A549 (cell line): ENCODE data around the gene FAXC. TPM values are rescaled to one million over a fixed set of nuclear protein-coding genes. Genes with fewer than 3 reads are reported as not detected.

Experiments used
- ATAC-seq, 2 experiments: fragments of 200-7000 bp in 1 of 2; fragments of >200 bp in 1 of 2; cut with Nextera tagmentation in 1 of 2; cut with Tn5 transposase in 1 of 2; 3 replicates each; pipeline versions ENCODE4 v1.8.0 to v1.9.1; 2018 to 2020; ENCODE audit warnings: mild to moderate bottlenecking in 1 of 2, moderate library complexity in 1 of 2
- CTCF ChIA-PET: fragments of 300-600 bp; sonication (Branson Sonifier 250); formaldehyde crosslinking; extraction: SDS; loops from one replicate; lab custom pipeline; 2021; ENCODE audit warnings: antibody characterized with exemption, inconsistent platforms; lab: Yijun Ruan, JAX
- POLR2A ChIA-PET: fragments of 350-600 bp; formaldehyde crosslinking; extraction: SDS; loops from one replicate; lab custom pipeline; 2021; ENCODE audit warnings: antibody characterized with exemption, inconsistent platforms; lab: Yijun Ruan, JAX
- DNase-seq, 2 experiments: peaks; one replicate each; pipeline versions ENCODE4 v3.0.0 to v3.0.0-alpha.2; 2011 to 2016; ENCODE audit warnings: low read depth in 1 of 2, low spot score in 1 of 2
- FAIRE-seq: peaks from 2 replicates; lab custom pipeline; 2011; peaks lifted over from hg19 to GRCh38; lab: Jason Lieb, UNC
- H3K27ac ChIP-seq, 2 experiments: fragments of >200 bp; sonication (Bioruptor Twin); formaldehyde crosslinking; 3 replicates each; pipeline ENCODE4 v1.5.1; 2016 to 2017
- H3K4me1 ChIP-seq: fragments of >200 bp; sonication (Bioruptor Twin); formaldehyde crosslinking; 3 replicates; pipeline ENCODE4 v1.6.1; 2016
- H3K4me2 ChIP-seq: fragments of >200 bp; sonication (Bioruptor Twin); formaldehyde crosslinking; 3 replicates; pipeline ENCODE4 v1.6.1; 2016
- H3K4me3 ChIP-seq: fragments of >200 bp; sonication (Bioruptor Twin); formaldehyde crosslinking; 3 replicates; pipeline ENCODE4 v1.5.1; 2016
- H3K9me3 ChIP-seq: fragments of >200 bp; sonication (Bioruptor Twin); formaldehyde crosslinking; 3 replicates; pipeline ENCODE4 v1.6.1; 2016
- CEBPB ChIP-seq, 2 experiments: fragments of >200 bp in 1 of 2; sonication (Bioruptor Twin) in 1 of 2; formaldehyde crosslinking in 1 of 2; IDR thresholded peaks; 2 replicates each; pipeline ENCODE4 v1.6.1; 2012 to 2016
- CHD2 ChIP-seq: fragments of 150-350 bp; IDR thresholded peaks from 2 replicates; pipeline ENCODE4 v1.6.1; 2014; ENCODE audit warnings: low read length; ENCODE audit not compliant: partially characterized antibody
- ESRRA ChIP-seq: fragments of 150-350 bp; IDR thresholded peaks from 2 replicates; pipeline ENCODE4 v1.6.1; 2014; ENCODE audit warnings: mild to moderate bottlenecking, low read length, borderline replicate concordance
- GATA3 ChIP-seq: IDR thresholded peaks from 2 replicates; pipeline ENCODE4 v1.6.1; 2012; ENCODE audit warnings: borderline replicate concordance
- HEYL ChIP-seq: fragments of 250-450 bp; sonication (Bioruptor Pico); IDR thresholded peaks from 2 replicates; pipeline ENCODE4 v1.8.0; 2021; ENCODE audit warnings: mild to moderate bottlenecking, moderate library complexity
- HMGXB4 ChIP-seq: fragments of 250-450 bp; sonication (Bioruptor Pico); IDR thresholded peaks from 2 replicates; pipeline ENCODE4 v1.5.0; 2021; ENCODE audit warnings: mild to moderate bottlenecking, moderate library complexity, borderline replicate concordance
- JUN ChIP-seq, 2 experiments: fragments of >200 bp; sonication (Bioruptor Twin); formaldehyde crosslinking; IDR thresholded peaks; 2 replicates in 1 of 2; 3 replicates in 1 of 2; pipeline ENCODE4 v1.6.1; 2016 to 2017
- JUNB ChIP-seq: fragments of >200 bp; sonication (Bioruptor Twin); formaldehyde crosslinking; IDR thresholded peaks from 2 replicates; pipeline ENCODE4 v1.6.1; 2016
- KDM5A ChIP-seq: fragments of 200-600 bp; sonication (generic); IDR thresholded peaks from 2 replicates; pipeline ENCODE4 v1.6.1; 2016; ENCODE audit warnings: antibody characterized with exemption, mild to moderate bottlenecking
- MAFK ChIP-seq: fragments of 450-650 bp; IDR thresholded peaks from 2 replicates; pipeline ENCODE4 v1.6.1; 2014; ENCODE audit not compliant: partially characterized antibody
- MAX ChIP-seq: IDR thresholded peaks from 2 replicates; pipeline ENCODE4 v1.6.1; 2012
- MYC ChIP-seq: IDR thresholded peaks from 2 replicates; pipeline ENCODE4 v1.6.1; 2012; ENCODE audit warnings: mild to moderate bottlenecking, inconsistent platforms, low read length, improper control_type of control experiment, borderline replicate concordance
- PHF8 ChIP-seq: fragments of 200-600 bp; sonication (generic); IDR thresholded peaks from 2 replicates; pipeline ENCODE4 v1.6.1; 2016; ENCODE audit warnings: low read depth, mild to moderate bottlenecking, antibody characterized with exemption, moderate library complexity, borderline replicate concordance
- POLR2A ChIP-seq: IDR thresholded peaks from 2 replicates; pipeline ENCODE4 v1.6.1; 2012; ENCODE audit warnings: mild to moderate bottlenecking, low read length
- POLR2AphosphoS2 ChIP-seq: conservative IDR thresholded peaks from 2 replicates; pipeline ENCODE4 v1.6.1; 2012; ENCODE audit warnings: low read length, improper control_type of control experiment, inconsistent platforms
- RARB ChIP-seq: fragments of 250-450 bp; sonication (Bioruptor Pico); IDR thresholded peaks from 2 replicates; pipeline ENCODE4 v1.8.0; 2021; ENCODE audit warnings: mild to moderate bottlenecking, moderate library complexity
- REST ChIP-seq: fragments of 200-600 bp; sonication (generic); IDR thresholded peaks from 2 replicates; pipeline ENCODE4 v1.6.1; 2016; ENCODE audit warnings: antibody characterized with exemption, mild to moderate bottlenecking, moderate library complexity
- RFX5 ChIP-seq: fragments of 450-650 bp; IDR thresholded peaks from 2 replicates; pipeline ENCODE4 v1.7.1; 2014; ENCODE audit warnings: antibody characterized with exemption, mild to moderate bottlenecking, moderate library complexity
- RNF2 ChIP-seq: fragments of 200-600 bp; sonication (generic); IDR thresholded peaks from 2 replicates; pipeline ENCODE4 v1.6.1; 2016; ENCODE audit warnings: low read depth, mild to moderate bottlenecking, antibody characterized with exemption, moderate library complexity, borderline replicate concordance
- SMC3 ChIP-seq: fragments of >200 bp; sonication (Bioruptor Twin); formaldehyde crosslinking; IDR thresholded peaks from 3 replicates; pipeline ENCODE4 v1.6.1; 2018; ENCODE audit warnings: inconsistent platforms
- SREBF2 ChIP-seq: fragments of 450-650 bp; IDR thresholded peaks from 2 replicates; pipeline ENCODE4 v1.6.1; 2014; ENCODE audit warnings: mild to moderate bottlenecking, moderate library complexity
- TFCP2L1 ChIP-seq: fragments of 250-450 bp; sonication (Bioruptor Pico); IDR thresholded peaks from 2 replicates; pipeline ENCODE4 v1.5.0; 2021; ENCODE audit warnings: mild to moderate bottlenecking
- ZC3H11A ChIP-seq: fragments of 450-650 bp; IDR thresholded peaks from 2 replicates; pipeline ENCODE4 v1.6.1; 2014; ENCODE audit warnings: antibody characterized with exemption, mild to moderate bottlenecking
- ZNF302 ChIP-seq: fragments of 250-450 bp; sonication (Bioruptor Pico); IDR thresholded peaks from 2 replicates; pipeline ENCODE4 v1.9.0; 2021; ENCODE audit warnings: inconsistent platforms, mild to moderate bottlenecking, moderate library complexity
- ZSCAN20 ChIP-seq: fragments of 250-450 bp; sonication (Bioruptor Pico); IDR thresholded peaks from 2 replicates; pipeline ENCODE4 v1.8.0; 2022; ENCODE audit warnings: mild to moderate bottlenecking, moderate library complexity
- WGBS: methylation state at CpG from one replicate; pipeline ENCODE4 v1.1.6; 2017; ENCODE audit errors: missing lambda C conversion rate; 5-methylcytosine and 5-hydroxymethylcytosine counted together
- polyA plus RNA-seq, 4 experiments: library from polyadenylated mRNA; depleted of rRNA in 3 of 4; stranded (reverse); fragments of >200 nt; fragmentation: RNase III in 1 of 4; extraction: RNeasy Plus Mini Kit Qiagen cat#74134 plus additional on column Dnase treatment in 1 of 4; gene quantifications; 2 replicates in 3 of 4; 3 replicates in 1 of 4; pipeline ENCODE4 v1.2.3, GENCODE V29; 2011 to 2017

The FAXC gene
- polyA plus RNA-seq, 2 of the 4 experiments (the other 2 are of a cell fraction) = 5.8 to 9.8 TPM

DNA sequence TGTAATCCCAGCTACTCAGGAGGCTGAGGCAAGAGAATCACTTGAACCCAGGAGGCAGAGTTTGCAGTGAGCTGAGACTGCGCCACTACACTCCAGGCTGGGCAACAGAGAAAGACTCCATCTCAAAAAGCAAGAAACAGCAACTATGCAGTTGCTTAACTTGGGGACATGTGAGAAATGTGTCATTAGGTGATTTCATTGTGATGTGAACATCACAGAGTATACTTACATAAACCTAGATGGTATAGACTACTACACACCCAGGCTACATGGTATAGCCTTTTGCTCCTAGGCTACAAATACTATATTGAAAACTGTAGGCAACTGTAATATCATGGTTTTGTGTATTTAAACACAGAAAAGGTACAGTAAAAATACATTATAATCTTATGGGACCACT lies 47.8 kb upstream of the FAXC start:
- POLR2A ChIA-PET = no interaction called here
- 0% methylated on average over 1 of the region's 1 CpG for WGBS
- DNase-seq (no peak), FAIRE-seq (no peak)
- H3K27ac ChIP-seq = no peak overlapping the region
- no peak overlapping the region for H3K4me2 ChIP-seq
- TF ChIP-seq HEYL = no peak
- TF ChIP-seq, all 56 proteins: peak for 0
- peaks cover 4% of the 10 kb centered on the region; the same call in 1 of the 3 replicates for H3K4me1 ChIP-seq
- no peaks in the 10 kb centered on the region for H3K9me3 ChIP-seq
- H3K4me3 ChIP-seq = no peak overlapping the region
- ATAC-seq = no peak
- CTCF ChIA-PET = no interaction called here

- POLR2A ChIA-PET = interaction anchor here (0.6 to 1.7 kb wide), 11 partner anchors 8 to 468 kb away, joined by 3 to 13 read pairs (median 4); partner anchors contain the start of genes CCNC, FAXC and PNISR
- Histone ChIP-seq H3K4me2 (peak within 1 kb of the TSS; percentile 76), H3K27ac (peak within 1 kb of the TSS; percentile 83 to 95), H3K4me3 (peak within 1 kb of the TSS; percentile 59), H3K4me1 (peaks cover 4% of the 10 kb centered on the region; the same call in 1 of the 3 replicates), H3K9me3 (no peaks in the 10 kb centered on the region)
- FAIRE-seq = no peak
- CTCF ChIA-PET = interaction anchor here (1.3 to 1.6 kb wide), 5 partner anchors 13 to 63 kb away, joined by 3 to 5 read pairs (median 4); no protein-coding TSS in a partner anchor
- 4% methylated on average over 31 of the region's 56 CpGs for WGBS
- ATAC-seq = peak; percentile 96 to 97
- no peak for TF ChIP-seq HEYL
- TF ChIP-seq POLR2A = peak; percentile 43
- no peak for TF ChIP-seq ESRRA
- TF ChIP-seq MAFK = no peak
- 0 out of 2 replicates have a peak, but pooled peaks have one; percentile 12 for TF ChIP-seq TFCP2L1 (CRISPR knock-in tag)
- TF ChIP-seq KDM5A = peak; percentile 33; the same call in 1 of the 2 replicates
- TF ChIP-seq CHD2 = peak; percentile 81
- peak in 1 of 2 experiments; percentile 40; a peak in 1 of 5 replicates for TF ChIP-seq JUN (IDR thresholded peaks at IDR 0.05)
- TF ChIP-seq REST = peak; percentile 68
- TF ChIP-seq RNF2 = no peak
- peak; percentile 76 for TF ChIP-seq PHF8
- 0 out of 2 replicates have a peak, but pooled peaks have one; percentile 39 for TF ChIP-seq MAX
- DNase-seq = peak; percentile 74 to 80
Observed at GRCh38 chr6:99393698-99394531, 44.4 kb upstream of the FAXC start, which contains the start of gene COQ3. COQ3 (minus strand) TSS chr6:99394195; CDS start chr6:99394179, 16 bp downstream.

GRCh38 chr6:99393366-99393697 lies 43.9 kb upstream of the FAXC start:
- Histone ChIP-seq H3K9me3 (no peaks in the 10 kb centered on the region), H3K27ac (peak overlapping the region; percentile 83 to 95)
- DNase-seq (no peak), ATAC-seq (peak; percentile 13 to 26; a peak in 3 of 6 replicates)
- TF ChIP-seq JUNB (no peak), ZC3H11A (no peak), RFX5 (no peak), MYC (no peak), HMGXB4 (CRISPR knock-in tag) (no peak), CEBPB (IDR thresholded peaks at IDR 0.05) (no peak), RARB (CRISPR knock-in tag) (no peak), SREBF2 (no peak), HEYL (no peak), MAX (no peak), SMC3 (no peak), ZSCAN20 (no peak), POLR2AphosphoS2 (no peak), JUN (IDR thresholded peaks at IDR 0.05) (no peak), GATA3 (no peak), RNF2 (no peak), ZNF302 (CRISPR knock-in tag) (no peak)
- TF ChIP-seq, all 56 proteins: peak for 0
- POLR2A ChIA-PET = interaction anchor here (0.6 to 1.7 kb wide), 11 partner anchors 9 to 468 kb away, joined by 3 to 13 read pairs (median 4); partner anchors contain the start of genes CCNC, FAXC and PNISR
- Histone ChIP-seq H3K4me1 (peaks cover 4% of the 10 kb centered on the region; the same call in 1 of the 3 replicates), H3K4me2 (peak overlapping the region; percentile 76), H3K4me3 (peak overlapping the region; percentile 59)
- no peak for FAIRE-seq
- CTCF ChIA-PET = interaction anchor here (1.3 to 1.6 kb wide), 5 partner anchors 12 to 63 kb away, joined by 3 to 5 read pairs (median 4); no protein-coding TSS in a partner anchor
- 39% methylated on average over 2 of the region's 2 CpGs for WGBS
